Loucy (cell line): Measurements from ENCODE around the gene PLEKHH2.

ENCODE experiments used
- H2AFZ ChIP-seq: fragments of 200-600 bp; sonication (generic); 2 replicates; pipeline ENCODE4 v1.6.0; 2016; ENCODE audit warnings: antibody characterized with exemption, mild to moderate bottlenecking, low read length, moderate library complexity
- H3F3A ChIP-seq: fragments of 200-600 bp; 2 replicates; pipeline ENCODE4 v1.6.0; 2016; ENCODE audit warnings: antibody characterized with exemption, low read depth, mild to moderate bottlenecking
- H3K27me3 ChIP-seq: fragments of 200-600 bp; sonication (generic); 2 replicates; pipeline ENCODE4 v1.6.1; 2014; ENCODE audit warnings: low read length, mild to moderate bottlenecking; ENCODE audit not compliant: insufficient read depth, poor library complexity, severe bottlenecking
- H3K36me3 ChIP-seq: fragments of 200-600 bp; sonication (generic); 2 replicates; pipeline ENCODE4 v1.6.1; 2016; ENCODE audit warnings: low read length; ENCODE audit not compliant: insufficient read depth
- H3K4me1 ChIP-seq: fragments of 200-600 bp; sonication (generic); 2 replicates; pipeline ENCODE4 v1.5.1; 2014; ENCODE audit warnings: low read length, mild to moderate bottlenecking; ENCODE audit not compliant: insufficient read depth, poor library complexity, severe bottlenecking
- H3K4me2 ChIP-seq: fragments of 200-600 bp; sonication (generic); 2 replicates; pipeline ENCODE4 v1.6.0; 2014; ENCODE audit warnings: antibody characterized with exemption, low read length, low read depth, mild to moderate bottlenecking; ENCODE audit not compliant: poor library complexity, severe bottlenecking
- H3K4me3 ChIP-seq: fragments of 200-600 bp; sonication (generic); 2 replicates; pipeline ENCODE4 v1.5.1; 2014; ENCODE audit warnings: low read length, mild to moderate bottlenecking, mixed read lengths; ENCODE audit not compliant: poor library complexity, severe bottlenecking
- H3K79me2 ChIP-seq: fragments of 200-600 bp; sonication (generic); 2 replicates; pipeline ENCODE4 v1.6.1; 2014; ENCODE audit warnings: low read length; ENCODE audit not compliant: insufficient read depth
- H3K9ac ChIP-seq: fragments of 200-600 bp; sonication (generic); 2 replicates; pipeline ENCODE4 v1.6.0; 2014; ENCODE audit warnings: mild to moderate bottlenecking, low read depth, low read length, moderate library complexity; ENCODE audit not compliant: poor library complexity, severe bottlenecking
- H3K9me2 ChIP-seq: fragments of 200-600 bp; sonication (generic); replicated peaks from 2 replicates; pipeline ENCODE4 v1.6.1; 2016; ENCODE audit warnings: low read depth, low read length, mixed read lengths
- H3K9me3 ChIP-seq: fragments of 200-600 bp; sonication (generic); 2 replicates; pipeline ENCODE4 v1.6.1; 2014; ENCODE audit warnings: mild to moderate bottlenecking, antibody characterized with exemption, low read length, low read depth; ENCODE audit not compliant: insufficient read depth
- H4K20me1 ChIP-seq: fragments of 200-600 bp; sonication (generic); 2 replicates; pipeline ENCODE4 v1.6.0; 2014; ENCODE audit warnings: antibody characterized with exemption, low read length, mild to moderate bottlenecking; ENCODE audit not compliant: insufficient read depth, poor library complexity, severe bottlenecking
- CTCF ChIP-seq: fragments of 200-600 bp; sonication (generic); conservative IDR thresholded peaks from 2 replicates; pipeline ENCODE4 v1.5.1; 2014; ENCODE audit warnings: mild to moderate bottlenecking, antibody characterized with exemption, low read length
- EZH2phosphoT487 ChIP-seq: fragments of 200-600 bp; IDR thresholded peaks from 2 replicates; pipeline ENCODE4 v1.6.1; 2018; ENCODE audit warnings: antibody characterized with exemption, mild to moderate bottlenecking, moderate library complexity, borderline replicate concordance

Gene PLEKHH2

GRCh38 chr2:43749583-43749982, 112.5 kb downstream of the PLEKHH2 start:
- Histone ChIP-seq H3K9me3 (no peaks in the 10 kb centered on the region), H3K9me2 (no peaks in the 10 kb centered on the region), H3K4me1 (no peaks in the 10 kb centered on the region), H3K79me2 (no peaks in the 10 kb centered on the region), H3K36me3 (no peaks in the 10 kb centered on the region), H3K4me3 (no peak overlapping the region), H3K27me3 (no peaks in the 10 kb centered on the region), H3K4me2 (no peak overlapping the region), H3F3A (no peaks in the 10 kb centered on the region), H2AFZ (no peak overlapping the region), H3K9ac (no peak overlapping the region), H4K20me1 (no peaks in the 10 kb centered on the region)
- no peak for TF ChIP-seq EZH2phosphoT487
- TF ChIP-seq CTCF, result no peak

GRCh38 chr2:43751476-43751990, 114.5 kb downstream of the PLEKHH2 start:
- no peaks in the 10 kb centered on the region for H3K9me2 ChIP-seq
- H3K79me2 ChIP-seq, result no peaks in the 10 kb centered on the region
- no peaks in the 10 kb centered on the region for H3K27me3 ChIP-seq
- H3K4me1 ChIP-seq, result no peaks in the 10 kb centered on the region
- no peaks in the 10 kb centered on the region for H3K9me3 ChIP-seq
- H3K4me3 ChIP-seq, result no peak overlapping the region
- no peak for TF ChIP-seq CTCF
- TF ChIP-seq EZH2phosphoT487, result no peak
- H2AFZ ChIP-seq, result no peak overlapping the region
- H3K36me3 ChIP-seq, result no peaks in the 10 kb centered on the region
- no peak overlapping the region for H3K4me2 ChIP-seq
- no peak overlapping the region for H3K9ac ChIP-seq
- H3F3A ChIP-seq, result no peaks in the 10 kb centered on the region
- no peaks in the 10 kb centered on the region for H4K20me1 ChIP-seq

GRCh38 chr2:43752302-43752701, 115.2 kb downstream of the PLEKHH2 start:
- Histone ChIP-seq H3K4me2 (no peak overlapping the region), H3K4me1 (no peaks in the 10 kb centered on the region), H2AFZ (no peak overlapping the region), H3K9me3 (no peaks in the 10 kb centered on the region), H3K79me2 (no peaks in the 10 kb centered on the region), H3F3A (no peaks in the 10 kb centered on the region), H3K36me3 (no peaks in the 10 kb centered on the region), H3K9ac (no peak overlapping the region), H3K9me2 (no peaks in the 10 kb centered on the region), H3K4me3 (no peak overlapping the region), H4K20me1 (no peaks in the 10 kb centered on the region), H3K27me3 (no peaks in the 10 kb centered on the region)
- no peak for TF ChIP-seq EZH2phosphoT487
- TF ChIP-seq CTCF, result no peak
